ENCODE data around the gene SLC22A23. TPM values are rescaled to one million over a fixed set of nuclear protein-coding genes. Genes with fewer than 3 reads are reported as not detected.

Gene SLC22A23
- 12.0 and 69.1 TPM in 2 replicates for total RNA-seq

DNA sequence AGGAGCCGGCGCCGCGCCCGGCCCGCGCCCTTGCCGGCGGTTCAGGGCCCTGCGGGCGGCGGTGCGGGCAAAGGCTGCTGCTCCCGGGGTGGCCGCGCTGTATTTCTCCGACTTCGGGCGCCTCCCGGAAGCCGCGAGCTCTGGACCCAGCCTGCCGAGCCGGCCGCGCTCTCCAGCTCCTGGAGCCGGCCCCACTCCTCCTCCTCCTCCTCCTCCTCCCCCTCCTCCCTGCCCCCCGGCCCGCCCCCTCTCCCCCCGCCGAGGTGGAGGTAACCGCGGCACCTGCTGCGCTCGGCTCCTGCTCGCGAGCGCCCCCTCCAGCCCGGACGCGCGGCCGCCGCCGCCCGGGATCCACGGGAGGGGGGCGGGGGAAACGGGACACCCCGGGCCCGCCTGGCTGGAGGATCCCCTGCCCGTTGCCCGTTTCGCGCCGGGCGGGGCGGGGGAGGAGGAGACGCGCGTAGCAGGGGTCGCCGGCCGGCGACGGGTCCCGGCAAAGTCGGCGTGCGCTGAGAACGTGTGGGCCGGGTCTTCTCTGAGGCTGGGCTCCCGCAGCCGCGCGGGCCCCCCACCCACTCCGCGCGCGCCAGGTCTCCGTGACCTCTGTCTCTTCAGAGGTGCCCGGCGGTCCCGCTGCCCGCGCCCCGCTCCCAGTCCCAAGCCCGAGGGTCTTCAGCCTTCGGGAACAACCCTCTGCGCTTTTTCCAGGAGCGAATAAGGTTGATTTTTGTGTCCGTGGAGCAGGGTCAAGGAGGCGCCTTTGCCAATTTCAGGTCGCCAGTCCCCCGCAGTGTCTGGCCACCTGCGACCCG is at the start of gene SLC22A23:
Gene SLC22A23 (minus strand): TSS at position 153 of the 812 bp plus-strand sequence. CDS start 491 bp downstream, outside the sequence.

DNA sequence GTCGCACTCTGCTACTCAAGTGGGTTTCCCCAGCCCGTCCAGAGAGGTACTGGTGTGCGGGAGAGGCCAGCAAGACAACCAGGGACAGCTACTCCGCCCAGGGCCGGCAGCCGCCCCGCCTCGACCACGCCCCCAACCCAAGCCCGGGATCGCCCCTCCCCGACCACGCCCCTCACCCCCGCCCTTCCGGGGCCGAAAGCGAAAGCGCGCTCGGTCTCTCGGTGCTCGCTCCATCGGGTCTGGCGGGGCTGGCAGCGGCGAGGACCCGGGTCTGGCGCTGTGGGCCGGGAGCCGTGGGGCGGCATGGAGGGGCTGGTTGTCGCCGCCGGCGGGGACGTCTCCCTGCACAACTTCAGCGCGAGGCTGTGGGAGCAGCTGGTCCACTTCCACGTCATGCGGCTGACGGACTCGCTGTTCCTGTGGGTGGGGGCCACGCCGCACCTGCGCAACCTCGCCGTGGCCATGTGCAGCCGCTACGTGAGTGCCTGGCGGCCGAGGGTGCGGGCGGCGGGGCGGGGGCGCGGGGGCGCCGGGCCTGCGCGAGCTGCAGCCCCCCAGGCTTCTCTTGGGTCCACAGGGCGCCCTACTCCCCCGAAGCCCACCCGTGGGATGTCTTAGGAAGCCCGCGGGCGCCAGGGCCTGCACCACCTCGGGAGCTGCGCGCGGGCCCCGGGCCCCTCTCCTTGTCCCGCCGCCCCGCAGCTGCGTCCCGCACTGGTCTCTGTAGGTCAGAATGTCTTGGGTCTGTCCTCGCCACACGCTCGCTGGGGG is 197.9 kb downstream of the SLC22A23 start, which contains the start of gene PSMG4:
Gene PSMG4 (plus strand): TSS at position 228 of the 771 bp plus-strand sequence. CDS start 76 bp downstream, at position 304.

GRCh38 chr6:3227363-3228045 is 229.3 kb downstream of the SLC22A23 start, which contains the start of gene TUBB2B:
TUBB2B (minus strand) TSS chr6:3227653; CDS start chr6:3227543, 110 bp downstream.

Other genes starting within 250 kb of the SLC22A23 start
- under 0.01 and 1.4 TPM in 2 replicates for gene TUBB2B, start 229.4 kb downstream of the SLC22A23 start, total RNA-seq
- gene PSMG4, start 198.1 kb downstream of the SLC22A23 start, total RNA-seq: 16.7 and 17.4 TPM in 2 replicates

Data from nasal cavity respiratory epithelium epithelial cell of viscerocranial mucosa (primary cell).